ENCODE measurements around the gene ARHGEF6.

ARHGEF6 gene

GRCh38 chrX:136747003-136747986 lies 33.4 kb downstream of the ARHGEF6 start:
- no peak for DNase-seq (ENCODE audit: low read depth)

- no peak for DNase-seq (ENCODE audit: low read depth)
Measured at GRCh38 chrX:136745215-136746173, 35.2 kb downstream of the ARHGEF6 start.

GRCh38 chrX:136742721-136743379 lies 37.9 kb downstream of the ARHGEF6 start:
- no peak for DNase-seq (ENCODE audit: low read depth)

GRCh38 chrX:136738049-136738729 lies 42.5 kb downstream of the ARHGEF6 start:
- DNase-seq (ENCODE audit: low read depth), result no peak

- no peak for DNase-seq (ENCODE audit: low read depth)
Measured at GRCh38 chrX:136736690-136737089, 44.0 kb downstream of the ARHGEF6 start.

- DNase-seq (ENCODE audit: low read depth), result no peak
Measured at GRCh38 chrX:136735601-136736000, 45.1 kb downstream of the ARHGEF6 start.

- DNase-seq (ENCODE audit: low read depth), result no peak
Measured at GRCh38 chrX:136733613-136734012, 47.1 kb downstream of the ARHGEF6 start.

GRCh38 chrX:136731798-136732197 lies 48.9 kb downstream of the ARHGEF6 start:
- DNase-seq (ENCODE audit: low read depth), result no peak

GRCh38 chrX:136731207-136731782 lies 49.4 kb downstream of the ARHGEF6 start:
- DNase-seq (ENCODE audit: low read depth), result no peak

- no peak for DNase-seq (ENCODE audit: low read depth)
Measured at GRCh38 chrX:136728393-136728792, 52.3 kb downstream of the ARHGEF6 start.

GRCh38 chrX:136725441-136726104 lies 55.2 kb downstream of the ARHGEF6 start:
- DNase-seq (ENCODE audit: low read depth), result no peak

- DNase-seq (ENCODE audit: low read depth), result no peak
Measured at GRCh38 chrX:136718091-136718490, 62.6 kb downstream of the ARHGEF6 start.

- no peak for DNase-seq (ENCODE audit: low read depth)
Measured at GRCh38 chrX:136714626-136715599, 65.8 kb downstream of the ARHGEF6 start.

- no peak for DNase-seq (ENCODE audit: low read depth)
Measured at GRCh38 chrX:136712650-136713310, 68.0 kb downstream of the ARHGEF6 start.

- no peak for DNase-seq (ENCODE audit: low read depth)
Measured at GRCh38 chrX:136711147-136711546, 69.6 kb downstream of the ARHGEF6 start.

GRCh38 chrX:136710325-136710951 lies 70.3 kb downstream of the ARHGEF6 start:
- no peak for DNase-seq (ENCODE audit: low read depth)

- no peak for DNase-seq (ENCODE audit: low read depth)
Measured at GRCh38 chrX:136708348-136708747, 72.4 kb downstream of the ARHGEF6 start.

GRCh38 chrX:136697156-136697555 lies 83.6 kb downstream of the ARHGEF6 start:
- no peak for DNase-seq (ENCODE audit: low read depth)
